ENCODE measurements around the gene HOATZ. TPM values are rescaled to one million over a fixed set of nuclear protein-coding genes. Genes with fewer than 3 reads are reported as not detected.

The HOATZ gene
- polyA plus RNA-seq, 1 of the 3 experiments (the other 2 are of a cell fraction) = 4.9 TPM

GRCh38 chr11:111540937-111541253 lies 26.3 kb downstream of the HOATZ start:
- 0% methylated on average over 12 of the region's 22 CpGs for WGBS (ENCODE audit: low lambda C conversion rate)
- H3K9ac ChIP-seq = peak overlapping the region; percentile 98
- H3K9me2 ChIP-seq = no peaks in the 10 kb centered on the region
- DNase-seq = no peak
- H3K9me3 ChIP-seq = no peaks in the 10 kb centered on the region
- peaks cover 11% of the 10 kb centered on the region for H3F3A ChIP-seq (replicated peaks; ENCODE audit: insufficient read depth)
- TF ChIP-seq EZH2phosphoT487 (IDR thresholded peaks at IDR 0.05; ENCODE audit: borderline replicate concordance, low read depth) (no peak), GABPA (IDR thresholded peaks at IDR 0.05; ENCODE audit: low read depth) (no peak), SIN3A (IDR thresholded peaks at IDR 0.05; ENCODE audit: borderline replicate concordance, low read depth, low read length) (no peak), CTCF (IDR thresholded peaks at IDR 0.05) (no peak)
- peaks cover 31 to 41% of the 10 kb centered on the region in 2 experiments for H3K36me3 ChIP-seq (replicated peaks in 1 of 2; ENCODE audit: control insufficient read depth in 1 of 2, insufficient read depth in 2 of 2, low read length in 1 of 2)
- peaks cover 12% of the 10 kb centered on the region for H4K20me1 ChIP-seq (ENCODE audit: insufficient read depth)
- peak overlapping the region; percentile 81 to 95 for H3K27ac ChIP-seq (ENCODE audit: low read depth in 2 of 2, low read length in 1 of 2)
- H3K4me3 ChIP-seq (ENCODE audit: low read depth in 2 of 2, low read length in 1 of 2) = peak overlapping the region; percentile 80 to 82
- H3K4me2 ChIP-seq = peak overlapping the region; percentile 94
- POLR2A ChIA-PET = no interaction called here
- H3K27me3 ChIP-seq (ENCODE audit: insufficient read depth) = no peaks in the 10 kb centered on the region
- H2AFZ ChIP-seq (ENCODE audit: low read depth) = 0 out of 2 replicates have a peak overlapping the region, but pooled peaks have one; percentile 7
- CTCF ChIA-PET = interaction anchor here (1.0 to 2.1 kb wide), 3 partner anchors 19 to 291 kb away, joined by 3 to 6 read pairs (median 3); no protein-coding TSS in a partner anchor
- peaks cover 67% of the 10 kb centered on the region for H3K79me2 ChIP-seq (ENCODE audit: insufficient read depth)
- peaks cover 12 to 34% of the 10 kb centered on the region in 2 experiments; a peak in 3 of 4 replicates for H3K4me1 ChIP-seq (ENCODE audit: control insufficient read depth in 1 of 2, insufficient read depth in 2 of 2, low read depth in 1 of 2, low read length in 1 of 2)

- peaks cover 15 to 38% of the 10 kb centered on the region in 2 experiments; a peak in 3 of 4 replicates for H3K4me1 ChIP-seq (ENCODE audit: control insufficient read depth in 1 of 2, insufficient read depth in 2 of 2, low read depth in 1 of 2, low read length in 1 of 2)
- H3K36me3 ChIP-seq (replicated peaks in 1 of 2; ENCODE audit: control insufficient read depth in 1 of 2, insufficient read depth in 2 of 2, low read length in 1 of 2) = peaks cover 36 to 47% of the 10 kb centered on the region in 2 experiments
- peaks cover 73% of the 10 kb centered on the region for H3K79me2 ChIP-seq (ENCODE audit: insufficient read depth)
- peak overlapping the region; percentile 98 for H3K9ac ChIP-seq
- ChIA-PET POLR2A (no interaction called here), CTCF (interaction anchor here (1.0 to 2.1 kb wide), 8 partner anchors 13 to 291 kb away, joined by 3 to 6 read pairs (median 4); no protein-coding TSS in a partner anchor)
- peak overlapping the region; percentile 81 to 95 for H3K27ac ChIP-seq (ENCODE audit: low read depth in 2 of 2, low read length in 1 of 2)
- H3K4me2 ChIP-seq = peak overlapping the region; percentile 94
- 0 out of 2 replicates have a peak overlapping the region, but pooled peaks have one; percentile 7 for H2AFZ ChIP-seq (ENCODE audit: low read depth)
- no peaks in the 10 kb centered on the region for H3K27me3 ChIP-seq (ENCODE audit: insufficient read depth)
- H4K20me1 ChIP-seq (ENCODE audit: insufficient read depth) = peaks cover 12% of the 10 kb centered on the region
- H3F3A ChIP-seq (replicated peaks; ENCODE audit: insufficient read depth) = peaks cover 12% of the 10 kb centered on the region
- H3K9me2 ChIP-seq = no peaks in the 10 kb centered on the region
- H3K9me3 ChIP-seq = no peaks in the 10 kb centered on the region
- DNase-seq = peak; percentile 59
- H3K4me3 ChIP-seq (ENCODE audit: low read depth in 2 of 2, low read length in 1 of 2) = peak overlapping the region; percentile 80 to 82
- WGBS (ENCODE audit: low lambda C conversion rate) = 12% methylated on average over 28 of the region's 41 CpGs
- no peak for TF ChIP-seq EZH2phosphoT487 (IDR thresholded peaks at IDR 0.05; ENCODE audit: borderline replicate concordance, low read depth)
- TF ChIP-seq RXRA (IDR thresholded peaks at IDR 0.05; ENCODE audit: borderline replicate concordance, low read depth) = no peak
- TF ChIP-seq IRF3 (IDR thresholded peaks at IDR 0.05; ENCODE audit: low read depth, low read length) = no peak
- peak; percentile 40; the same call in 1 of the 2 replicates for TF ChIP-seq TAF1 (IDR thresholded peaks at IDR 0.05; ENCODE audit: borderline replicate concordance, low read depth, low read length)
- TF ChIP-seq TCF12 (IDR thresholded peaks at IDR 0.05) = peak; percentile 12; the same call in 1 of the 2 replicates
- TF ChIP-seq MAX (IDR thresholded peaks at IDR 0.05; ENCODE audit: low read depth) = peak; percentile 80
- no peak for TF ChIP-seq SMC3 (IDR thresholded peaks at IDR 0.05; ENCODE audit: low read depth, low read length)
- TF ChIP-seq CHD2 (IDR thresholded peaks at IDR 0.05; ENCODE audit: low read length, partially characterized antibody) = no peak
- TF ChIP-seq NFIC (IDR thresholded peaks at IDR 0.05; ENCODE audit: borderline replicate concordance) = no peak; the same call in none of the 2 replicates
- TF ChIP-seq GABPA (IDR thresholded peaks at IDR 0.05; ENCODE audit: low read depth) = no peak
- no peak for TF ChIP-seq CTCF (IDR thresholded peaks at IDR 0.05)
- TF ChIP-seq GATA2 (CRISPR knock-in tag; IDR thresholded peaks at IDR 0.05) = no peak
- TF ChIP-seq USF1 (IDR thresholded peaks at IDR 0.05; ENCODE audit: borderline replicate concordance, low read depth) = no peak
These were observed 26.9 kb downstream of the HOATZ start for GRCh38 chr11:111541254-111542061.

All from SK-N-SH (cell line).